Mesenchymal stem cell (in vitro differentiated cells and primary cell): ENCODE measurements around the gene FMO3.

Experiments used
- DNase-seq: peaks from one replicate; pipeline ENCODE4 v3.0.0-alpha.2; 2013
- H2AFZ ChIP-seq: one replicate; pipeline ENCODE4 v1.6.1; 2013; ENCODE audit warnings: low read depth, mild to moderate bottlenecking, control low read depth, inconsistent platforms, low read length, moderate library complexity
- H2AK5ac ChIP-seq: 2 replicates; pipeline ENCODE4 v1.6.1; 2013; ENCODE audit warnings: low read length, moderate library complexity, mild to moderate bottlenecking, inconsistent platforms; ENCODE audit not compliant: severe bottlenecking
- H2BK120ac ChIP-seq: one replicate; pipeline ENCODE4 v1.6.1; 2013; ENCODE audit warnings: low read depth, mild to moderate bottlenecking, inconsistent platforms, low read length, moderate library complexity
- H2BK12ac ChIP-seq, 2 experiments: one replicate each; pipeline ENCODE4 v1.6.1; 2013; ENCODE audit warnings: inconsistent platforms in 2 of 2, low read length in 2 of 2, mild to moderate bottlenecking in 2 of 2, moderate library complexity in 2 of 2, control low read depth in 1 of 2
- H2BK15ac ChIP-seq: one replicate; pipeline ENCODE4 v1.6.1; 2013; ENCODE audit warnings: mild to moderate bottlenecking, low read depth, inconsistent platforms; ENCODE audit not compliant: poor library complexity, severe bottlenecking
- H2BK5ac ChIP-seq: 2 replicates; pipeline ENCODE4 v1.6.1; 2013; ENCODE audit warnings: low read depth, mild to moderate bottlenecking, low read length, control low read depth, inconsistent platforms; ENCODE audit not compliant: poor library complexity, severe bottlenecking
- H3K14ac ChIP-seq, 2 experiments: one replicate each; pipeline ENCODE4 v1.6.1; 2013; ENCODE audit warnings: inconsistent platforms in 2 of 2, low read length in 2 of 2, control low read depth in 1 of 2, mild to moderate bottlenecking in 1 of 2, moderate library complexity in 1 of 2
- H3K18ac ChIP-seq, 2 experiments: one replicate each; pipeline ENCODE4 v1.6.1; 2013; ENCODE audit warnings: inconsistent platforms in 2 of 2, low read length in 2 of 2, control low read depth in 1 of 2, low read depth in 1 of 2, mild to moderate bottlenecking in 1 of 2
- H3K23ac ChIP-seq, 2 experiments: one replicate each; pipeline ENCODE4 v1.6.1; 2013; ENCODE audit warnings: inconsistent platforms in 2 of 2, low read length in 2 of 2, mild to moderate bottlenecking in 2 of 2, moderate library complexity in 2 of 2, control low read depth in 1 of 2
- H3K27ac ChIP-seq: 2 replicates; pipeline ENCODE4 v1.5.1; 2013; ENCODE audit warnings: mild to moderate bottlenecking, moderate library complexity, low read length, control low read depth, inconsistent platforms; ENCODE audit not compliant: poor library complexity, severe bottlenecking
- H3K27me3 ChIP-seq, 2 experiments: 2 replicates each; pipeline versions ENCODE4 v1.6.1 to v1.7.0; 2013; ENCODE audit warnings: low read length in 2 of 2, mild to moderate bottlenecking in 2 of 2, moderate library complexity in 2 of 2, control low read depth in 1 of 2, inconsistent platforms in 1 of 2; ENCODE audit not compliant: control insufficient read depth in 1 of 2, insufficient read depth in 1 of 2
- H3K36me3 ChIP-seq, 2 experiments: 2 replicates each; pipeline versions ENCODE4 v1.6.1 to v1.7.0; 2013; ENCODE audit warnings: low read length in 2 of 2, control low read depth in 1 of 2, inconsistent platforms in 1 of 2, low read depth in 1 of 2, mild to moderate bottlenecking in 1 of 2; ENCODE audit not compliant: insufficient read depth in 2 of 2, control insufficient read depth in 1 of 2
- H3K4ac ChIP-seq, 2 experiments: one replicate each; pipeline ENCODE4 v1.6.1; 2013; ENCODE audit warnings: inconsistent platforms in 2 of 2, low read length in 2 of 2, mild to moderate bottlenecking in 2 of 2, moderate library complexity in 2 of 2, control low read depth in 1 of 2, low read depth in 1 of 2
- H3K4me1 ChIP-seq: 2 replicates; pipeline ENCODE4 v1.6.1; 2013; ENCODE audit warnings: low read depth, low read length, control low read depth; ENCODE audit not compliant: control insufficient read depth, insufficient read depth
- H3K4me2 ChIP-seq: 2 replicates; pipeline ENCODE4 v1.6.1; 2013; ENCODE audit warnings: low read length, mild to moderate bottlenecking, inconsistent platforms; ENCODE audit not compliant: poor library complexity, severe bottlenecking
- H3K4me3 ChIP-seq, 2 experiments: 2 replicates each; pipeline versions ENCODE4 v1.5.1 to v1.7.0; 2013; ENCODE audit warnings: low read length in 2 of 2, mild to moderate bottlenecking in 2 of 2, control low read depth in 1 of 2, low read depth in 1 of 2; ENCODE audit not compliant: insufficient read depth in 1 of 2
- H3K79me1 ChIP-seq: replicated peaks from 2 replicates; pipeline ENCODE4 v1.6.1; 2013; ENCODE audit warnings: mild to moderate bottlenecking, control low read depth, low read length, inconsistent platforms; ENCODE audit not compliant: poor library complexity, severe bottlenecking
- H3K9ac ChIP-seq: 2 replicates; pipeline ENCODE4 v1.7.0; 2013; ENCODE audit warnings: mild to moderate bottlenecking, low read length, moderate library complexity
- H3K9me3 ChIP-seq: 2 replicates; pipeline ENCODE4 v1.7.0; 2013; ENCODE audit warnings: mild to moderate bottlenecking, low read length; ENCODE audit not compliant: control insufficient read depth
- H4K8ac ChIP-seq: one replicate; pipeline ENCODE4 v1.6.1; 2013; ENCODE audit warnings: inconsistent platforms, mild to moderate bottlenecking, low read length, moderate library complexity
- H4K91ac ChIP-seq: one replicate; pipeline ENCODE4 v1.6.1; 2013; ENCODE audit warnings: mild to moderate bottlenecking, low read length, inconsistent platforms
- WGBS: methylation state at CpG from one replicate; pipeline ENCODE4 v1.1.7; 2013; ENCODE audit warnings: mixed read lengths; 5-methylcytosine and 5-hydroxymethylcytosine counted together

Gene FMO3

GRCh38 chr1:171127099-171127498, 36.4 kb downstream of the FMO3 start:
- 94% methylated on average over 1 of the region's 1 CpG for WGBS
- H2AFZ ChIP-seq, result no peak overlapping the region
- H2BK5ac ChIP-seq, result no peak overlapping the region

DNA sequence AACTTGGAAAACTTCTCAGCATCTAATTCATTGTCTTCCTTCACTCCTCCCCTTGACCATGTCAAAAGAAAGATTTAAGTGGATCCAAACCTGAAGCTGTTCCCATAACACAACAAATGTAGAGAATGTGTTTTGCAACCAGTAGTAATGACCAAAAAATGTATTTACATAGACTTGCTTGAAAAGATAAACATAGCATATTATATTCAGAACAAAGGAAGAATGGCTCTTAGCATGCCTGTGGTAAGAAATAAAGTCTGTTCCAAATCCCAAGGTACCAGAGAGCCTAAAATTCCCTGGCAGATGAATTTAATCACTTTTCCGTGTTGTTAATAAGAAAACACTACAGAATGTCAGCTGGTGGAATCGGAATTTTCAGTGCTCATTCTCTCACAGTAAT, 36.8 kb downstream of the FMO3 start:
- no peak overlapping the region for H4K8ac ChIP-seq
- 100% methylated on average over 1 of the region's 2 CpGs for WGBS
- H2BK15ac ChIP-seq, result no peak overlapping the region
- no peak overlapping the region for H2AFZ ChIP-seq
- no peak overlapping the region for H2BK120ac ChIP-seq
- no peaks in the 10 kb centered on the region for H3K27me3 ChIP-seq
- H3K14ac ChIP-seq, result no peak overlapping the region
- no peak overlapping the region for H3K4ac ChIP-seq
- no peaks in the 10 kb centered on the region for H3K36me3 ChIP-seq
- H2AK5ac ChIP-seq, result no peak overlapping the region
- DNase-seq, result no peak
- H2BK5ac ChIP-seq, result no peak overlapping the region
- H3K4me3 ChIP-seq, result no peak overlapping the region
- H3K9ac ChIP-seq, result no peak overlapping the region
- H3K4me2 ChIP-seq, result no peak overlapping the region
- peaks cover 5% of the 10 kb centered on the region for H3K4me1 ChIP-seq
- no peak overlapping the region for H3K18ac ChIP-seq
- H4K91ac ChIP-seq, result no peak overlapping the region
- H3K9me3 ChIP-seq, result peaks cover 19% of the 10 kb centered on the region
- H3K79me1 ChIP-seq, result no peaks in the 10 kb centered on the region
- H3K23ac ChIP-seq, result no peak overlapping the region
- H2BK12ac ChIP-seq, result no peak overlapping the region
- no peak overlapping the region for H3K27ac ChIP-seq

More at GRCh38 chr1:171127099-171127498, 36.4 kb downstream of the FMO3 start:
- Histone ChIP-seq H3K14ac (no peak overlapping the region), H2BK15ac (no peak overlapping the region), H3K4me3 (peak overlapping the region in 1 of 2 experiments; percentile 21), H3K18ac (no peak overlapping the region), H3K9ac (no peak overlapping the region), H3K36me3 (no peaks in the 10 kb centered on the region), H3K4me1 (peaks cover 5% of the 10 kb centered on the region), H3K23ac (no peak overlapping the region), H3K27me3 (no peaks in the 10 kb centered on the region), H2BK12ac (no peak overlapping the region), H3K4ac (no peak overlapping the region), H4K91ac (no peak overlapping the region), H3K4me2 (no peak overlapping the region), H3K27ac (no peak overlapping the region), H3K9me3 (peaks cover 19% of the 10 kb centered on the region), H2BK120ac (no peak overlapping the region), H3K79me1 (no peaks in the 10 kb centered on the region), H4K8ac (no peak overlapping the region), H2AK5ac (no peak overlapping the region)
- no peak for DNase-seq

DNA sequence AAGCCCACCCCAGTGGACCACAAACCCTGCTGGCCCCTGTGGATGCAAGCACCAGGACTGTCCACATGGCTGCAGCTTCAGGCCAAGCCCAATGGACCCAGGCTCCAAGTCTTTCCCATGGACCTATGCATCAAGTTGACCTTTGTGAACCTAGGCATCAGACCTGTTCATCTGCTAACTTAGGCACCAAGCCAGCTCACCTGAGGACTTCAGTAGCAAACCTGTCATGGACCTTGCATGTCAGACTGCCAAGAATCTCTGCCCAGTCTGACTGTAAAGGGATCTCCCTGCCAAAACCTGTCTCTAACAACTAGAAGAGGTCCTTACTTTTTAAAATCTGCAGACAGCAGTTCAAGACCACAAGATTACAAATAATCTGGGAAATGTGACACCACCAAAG, 37.8 kb downstream of the FMO3 start:
- no peak overlapping the region for H2BK5ac ChIP-seq
- H3K36me3 ChIP-seq, result no peaks in the 10 kb centered on the region
- no peak overlapping the region for H3K4ac ChIP-seq
- no peak overlapping the region for H2BK15ac ChIP-seq
- no peak overlapping the region for H2AFZ ChIP-seq
- no peak overlapping the region for H3K9ac ChIP-seq
- no peak overlapping the region for H3K23ac ChIP-seq
- no peak overlapping the region for H3K18ac ChIP-seq
- peak overlapping the region; percentile 3 for H4K91ac ChIP-seq
- H3K4me2 ChIP-seq, result no peak overlapping the region
- no peak overlapping the region for H2AK5ac ChIP-seq
- H3K27me3 ChIP-seq, result no peaks in the 10 kb centered on the region
- no peak overlapping the region for H3K27ac ChIP-seq
- no peak overlapping the region for H2BK12ac ChIP-seq
- H3K14ac ChIP-seq, result no peak overlapping the region
- no peaks in the 10 kb centered on the region for H3K79me1 ChIP-seq
- H3K9me3 ChIP-seq, result peaks cover 19% of the 10 kb centered on the region
- H3K4me1 ChIP-seq, result peaks cover 5% of the 10 kb centered on the region
- no peak overlapping the region for H2BK120ac ChIP-seq
- DNase-seq, result no peak
- H3K4me3 ChIP-seq, result no peak overlapping the region
- no peak overlapping the region for H4K8ac ChIP-seq

GRCh38 chr1:171134204-171134923, 43.7 kb downstream of the FMO3 start:
- H3K23ac ChIP-seq, result no peak overlapping the region
- no peak overlapping the region for H2BK5ac ChIP-seq
- H3K4me3 ChIP-seq, result no peak overlapping the region
- no peak overlapping the region for H3K18ac ChIP-seq
- H2AFZ ChIP-seq, result no peak overlapping the region
- no peaks in the 10 kb centered on the region for H3K27me3 ChIP-seq
- H4K91ac ChIP-seq, result no peak overlapping the region
- H3K4me2 ChIP-seq, result no peak overlapping the region
- no peak overlapping the region for H2BK120ac ChIP-seq
- no peak overlapping the region for H2BK15ac ChIP-seq
- H3K4ac ChIP-seq, result no peak overlapping the region
- H3K14ac ChIP-seq, result no peak overlapping the region
- no peaks in the 10 kb centered on the region for H3K79me1 ChIP-seq
- H3K4me1 ChIP-seq, result no peaks in the 10 kb centered on the region
- H3K9me3 ChIP-seq, result peaks cover 8% of the 10 kb centered on the region
- no peak overlapping the region for H3K9ac ChIP-seq
- no peak overlapping the region for H2BK12ac ChIP-seq
- no peak for DNase-seq
- H4K8ac ChIP-seq, result no peak overlapping the region
- no peak overlapping the region for H3K27ac ChIP-seq
- WGBS, result 51% methylated on average over 2 of the region's 3 CpGs
- H2AK5ac ChIP-seq, result no peak overlapping the region
- H3K36me3 ChIP-seq, result no peaks in the 10 kb centered on the region
